ENCODE measurements around the gene ZNF148. TPM values are rescaled to one million over a fixed set of nuclear protein-coding genes. Genes with fewer than 3 reads are reported as not detected.

Gene ZNF148
- polyA plus RNA-seq, 2 of the 4 experiments (the other 2 are of a cell fraction), result 9.9 to 26.5 TPM

- TF ChIP-seq ZFP36 (IDR thresholded peaks at IDR 0.05; ENCODE audit: borderline replicate concordance, partially characterized antibody), result no peak
- TF ChIP-seq ZNF302 (CRISPR knock-in tag; IDR thresholded peaks at IDR 0.05), result no peak
- no peak for TF ChIP-seq HMGXB4 (CRISPR knock-in tag; IDR thresholded peaks at IDR 0.05; ENCODE audit: borderline replicate concordance)
- TF ChIP-seq HEYL (CRISPR knock-in tag; IDR thresholded peaks at IDR 0.05), result no peak
- TF ChIP-seq BCL3 (IDR thresholded peaks at IDR 0.05), result no peak
Measured at GRCh38 chr3:125357837-125358236, 17.3 kb downstream of the ZNF148 start (continued).

GRCh38 chr3:125357032-125357658, 18.0 kb downstream of the ZNF148 start:
- TF ChIP-seq POLR2A (IDR thresholded peaks at IDR 0.05; ENCODE audit: low read length) (peak; percentile 43), ZSCAN20 (CRISPR knock-in tag; IDR thresholded peaks at IDR 0.05) (no peak), JUN (IDR thresholded peaks at IDR 0.05) (peak in 1 of 2 experiments; percentile 28; a peak in 1 of 5 replicates), BHLHE40 (IDR thresholded peaks at IDR 0.05; ENCODE audit: low read depth, low read length) (no peak)
- TF ChIP-seq, protein P1, sequence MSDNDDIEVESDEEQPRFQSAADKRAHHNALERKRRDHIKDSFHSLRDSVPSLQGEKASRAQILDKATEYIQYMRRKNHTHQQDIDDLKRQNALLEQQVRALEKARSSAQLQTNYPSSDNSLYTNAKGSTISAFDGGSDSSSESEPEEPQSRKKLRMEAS (IDR thresholded peaks at IDR 0.05), result peak; percentile 33; the same call in 1 of the 2 replicates
- DNase-seq (ENCODE audit: low read depth in 1 of 2, low spot score in 1 of 2) (peak; percentile 40 to 53), FAIRE-seq (no peak), ATAC-seq (peak; percentile 97 to 98)
- 3% methylated on average over 25 of the region's 52 CpGs for WGBS (ENCODE audit: missing lambda C conversion rate)
- Histone ChIP-seq H3K27ac (peak overlapping the region; percentile 74 to 91), H3K9me3 (no peaks in the 10 kb centered on the region), H3K4me3 (peak overlapping the region; percentile 66), H3K4me2 (peak overlapping the region; percentile 76), H3K4me1 (peaks cover 12% of the 10 kb centered on the region; the same call in 2 of the 3 replicates)
- CTCF ChIA-PET, result interaction anchor here (1.1 kb wide), 1 partner anchor 15 kb away, joined by 4 read pairs; no protein-coding TSS in a partner anchor
- POLR2A ChIA-PET, result interaction anchor here (1.1 kb wide), 1 partner anchor 18 kb away, joined by 3 read pairs; the partner anchor contains the start of gene ZNF148

GRCh38 chr3:125356140-125357026, 18.7 kb downstream of the ZNF148 start:
- ChIA-PET POLR2A (interaction anchor here (1.1 kb wide), 1 partner anchor 19 kb away, joined by 3 read pairs; the partner anchor contains the start of gene ZNF148), CTCF (interaction anchor here (1.1 kb wide), 1 partner anchor 14 kb away, joined by 4 read pairs; no protein-coding TSS in a partner anchor)
- Histone ChIP-seq H3K4me2 (peak overlapping the region; percentile 76), H3K4me1 (peaks cover 18% of the 10 kb centered on the region; the same call in 2 of the 3 replicates), H3K9me3 (no peaks in the 10 kb centered on the region), H3K27ac (peak overlapping the region; percentile 74 to 91), H3K4me3 (peak overlapping the region; percentile 66)
- FAIRE-seq, result no peak
- ATAC-seq, result peak; percentile 41 to 45; a peak in 4 of 6 replicates
- WGBS (ENCODE audit: missing lambda C conversion rate), result 47% methylated on average over 5 of the region's 5 CpGs
- TF ChIP-seq FOSL2 (IDR thresholded peaks at IDR 0.05), result no peak
- no peak for TF ChIP-seq FOSL2 (CRISPR knock-in tag; IDR thresholded peaks at IDR 0.05)
- TF ChIP-seq PBX3 (IDR thresholded peaks at IDR 0.05), result no peak
- no peak for TF ChIP-seq POLR2A (IDR thresholded peaks at IDR 0.05; ENCODE audit: low read length)
- TF ChIP-seq HEYL (CRISPR knock-in tag; IDR thresholded peaks at IDR 0.05), result no peak
- no peak for TF ChIP-seq HDAC2 (IDR thresholded peaks at IDR 0.05)
- TF ChIP-seq REST (IDR thresholded peaks at IDR 0.05), result no peak
- no peak for TF ChIP-seq HOXA7 (CRISPR knock-in tag; IDR thresholded peaks at IDR 0.05)
- TF ChIP-seq POLR2AphosphoS2 (conservative IDR thresholded peaks at IDR 0.05; ENCODE audit: low read length), result no peak
- no peak for TF ChIP-seq ZFP36 (IDR thresholded peaks at IDR 0.05; ENCODE audit: borderline replicate concordance, partially characterized antibody)
- DNase-seq (ENCODE audit: low read depth in 1 of 2, low spot score in 1 of 2), result no peak
